HepG2 (cell line): ENCODE data around the gene FGFR3. TPM values are rescaled to one million over a fixed set of nuclear protein-coding genes. Genes with fewer than 3 reads are reported as not detected.
A peak's percentile ranks its signal among the peaks of the same experiment; 100 is the strongest.

Source experiments
- FOXJ3 ChIP-seq: sonication (generic); formaldehyde crosslinking; IDR thresholded peaks from 2 replicates; pipeline ENCODE4 v1.4.0; 2020; ENCODE audit warnings: missing genetic modification reagents, mild to moderate bottlenecking, borderline replicate concordance
- FOXP1 ChIP-seq, 2 experiments: fragments of 450-650 bp in 1 of 2; IDR thresholded peaks; 2 replicates each; pipeline ENCODE4 v1.6.1; 2017 to 2018; ENCODE audit warnings: antibody characterized with exemption in 1 of 2
- GMEB2 ChIP-seq: IDR thresholded peaks from 2 replicates; pipeline ENCODE4 v1.6.1; 2016; ENCODE audit warnings: missing biosample characterization, missing genetic modification reagents, low read depth
- JUND ChIP-seq: sonication (generic); formaldehyde crosslinking; IDR thresholded peaks from 2 replicates; pipeline ENCODE4 v1.8.0; 2022; ENCODE audit warnings: mild to moderate bottlenecking, missing genetic modification reagents
- KLF9 ChIP-seq: IDR thresholded peaks from 2 replicates; pipeline ENCODE4 v1.6.1; 2016; ENCODE audit warnings: low read depth
- KMT2A ChIP-seq: sonication (generic); formaldehyde crosslinking; IDR thresholded peaks from 2 replicates; pipeline ENCODE4 v1.4.0; 2020; ENCODE audit warnings: missing genetic modification reagents
- NR2C2 ChIP-seq: sonication (generic); formaldehyde crosslinking; IDR thresholded peaks from 2 replicates; pipeline ENCODE4 v1.4.0; 2020; ENCODE audit warnings: missing genetic modification reagents, mild to moderate bottlenecking, moderate library complexity, borderline replicate concordance
- THRA ChIP-seq: sonication (generic); formaldehyde crosslinking; IDR thresholded peaks from 2 replicates; pipeline ENCODE4 v1.4.0; 2020; ENCODE audit warnings: missing genetic modification reagents, borderline replicate concordance
- TRIM22 ChIP-seq: fragments of 450-650 bp; IDR thresholded peaks from 2 replicates; pipeline ENCODE4 v1.6.1; 2017
- ZMYM4 ChIP-seq: sonication (generic); formaldehyde crosslinking; IDR thresholded peaks from 2 replicates; pipeline ENCODE4 v1.8.1; 2023; ENCODE audit warnings: mild to moderate bottlenecking, missing genetic modification reagents
- ZNF263 ChIP-seq: sonication (generic); formaldehyde crosslinking; IDR thresholded peaks from 2 replicates; pipeline ENCODE4 v1.4.0; 2020; ENCODE audit warnings: missing genetic modification reagents
- ZNF367 ChIP-seq: sonication (generic); formaldehyde crosslinking; IDR thresholded peaks from 2 replicates; pipeline ENCODE4 v1.4.0; 2020; ENCODE audit warnings: missing genetic modification reagents, borderline replicate concordance
- ZNF382 ChIP-seq: sonication (generic); formaldehyde crosslinking; IDR thresholded peaks from 2 replicates; pipeline ENCODE4 v1.5.0; 2020; ENCODE audit warnings: missing genetic modification reagents, mild to moderate bottlenecking, borderline replicate concordance
- ZNF569 ChIP-seq: sonication (generic); formaldehyde crosslinking; IDR thresholded peaks from 2 replicates; pipeline ENCODE4 v1.5.0; 2020; ENCODE audit warnings: mild to moderate bottlenecking, missing genetic modification reagents, moderate library complexity, borderline replicate concordance
- ZNF761 ChIP-seq: sonication (generic); formaldehyde crosslinking; conservative IDR thresholded peaks from 2 replicates; pipeline ENCODE4 v1.4.0; 2020; ENCODE audit warnings: mild to moderate bottlenecking, missing genetic modification reagents
- ZSCAN25 ChIP-seq: sonication (generic); formaldehyde crosslinking; IDR thresholded peaks from 2 replicates; pipeline ENCODE4 v1.8.0; 2022; ENCODE audit warnings: mild to moderate bottlenecking, missing genetic modification reagents
- polyA plus RNA-seq, 8 experiments: library from polyadenylated mRNA; depleted of rRNA in 3 of 8; stranded (reverse) in 7 of 8; unstranded in 1 of 8; fragments of >200 nt; fragmentation: Illumina TruSeq in 4 of 8; extraction: Trizol in 4 of 8; gene quantifications; 2 replicates each; pipeline versions ENCODE4 v1.2.1 to v1.2.3, GENCODE V29; 2011 to 2016; ENCODE audit warnings: low read depth in 4 of 8, missing spikeins in 1 of 8, mixed read lengths in 1 of 8; ENCODE audit not compliant: insufficient read depth in 1 of 8
- total RNA-seq, 5 experiments: library from RNA; depleted of rRNA; stranded (reverse); fragments of >200 nt; fragmentation: Illumina TruSeq; extraction: Trizol; gene quantifications; 2 replicates each; pipeline ENCODE4 v1.2.3, GENCODE V29; 2016; ENCODE audit warnings: low read depth in 1 of 5
- TF ChIP-seq, protein P1 (sequence below): sonication (generic); formaldehyde crosslinking; IDR thresholded peaks from 2 replicates; pipeline ENCODE4 v1.8.1; 2022; ENCODE audit warnings: mild to moderate bottlenecking, missing genetic modification reagents
- TF ChIP-seq, protein P2 (sequence below): sonication (generic); formaldehyde crosslinking; IDR thresholded peaks from 2 replicates; pipeline ENCODE4 v1.8.0; 2022; ENCODE audit warnings: mild to moderate bottlenecking, missing genetic modification reagents; ENCODE audit not compliant: insufficient replicate concordance
- TF ChIP-seq, protein P3 (sequence below): sonication (generic); formaldehyde crosslinking; IDR thresholded peaks from 2 replicates; pipeline ENCODE4 v1.4.0; 2020; ENCODE audit warnings: mild to moderate bottlenecking, missing genetic modification reagents

Gene FGFR3
- total and polyA plus RNA-seq, 2 of the 13 experiments (the other 11 are each of a cell fraction or from before 2014, with no cell fraction given) = 103 to 109 TPM

- TF ChIP-seq KLF9 = 0 out of 2 replicates have a peak, but pooled peaks have one; percentile 66
- TF ChIP-seq ZNF569 (CRISPR knock-in tag) = no peak
- peak; percentile 75 for TF ChIP-seq KMT2A (CRISPR knock-in tag)
- no peak for TF ChIP-seq ZNF761 (CRISPR knock-in tag)
- TF ChIP-seq FOXJ3 = peak; percentile 68; the same call in 1 of the 2 replicates
- TF ChIP-seq THRA (CRISPR knock-in tag) = peak; percentile 96
- TF ChIP-seq, protein P1, sequence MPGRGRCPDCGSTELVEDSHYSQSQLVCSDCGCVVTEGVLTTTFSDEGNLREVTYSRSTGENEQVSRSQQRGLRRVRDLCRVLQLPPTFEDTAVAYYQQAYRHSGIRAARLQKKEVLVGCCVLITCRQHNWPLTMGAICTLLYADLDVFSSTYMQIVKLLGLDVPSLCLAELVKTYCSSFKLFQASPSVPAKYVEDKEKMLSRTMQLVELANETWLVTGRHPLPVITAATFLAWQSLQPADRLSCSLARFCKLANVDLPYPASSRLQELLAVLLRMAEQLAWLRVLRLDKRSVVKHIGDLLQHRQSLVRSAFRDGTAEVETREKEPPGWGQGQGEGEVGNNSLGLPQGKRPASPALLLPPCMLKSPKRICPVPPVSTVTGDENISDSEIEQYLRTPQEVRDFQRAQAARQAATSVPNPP (CRISPR knock-in tag) = 0 out of 2 replicates have a peak, but pooled peaks have one; percentile 50
- no peak for TF ChIP-seq GMEB2 (CRISPR knock-in tag)
- TF ChIP-seq TRIM22 = no peak
- peak; percentile 95 for TF ChIP-seq NR2C2
- TF ChIP-seq, protein P2, sequence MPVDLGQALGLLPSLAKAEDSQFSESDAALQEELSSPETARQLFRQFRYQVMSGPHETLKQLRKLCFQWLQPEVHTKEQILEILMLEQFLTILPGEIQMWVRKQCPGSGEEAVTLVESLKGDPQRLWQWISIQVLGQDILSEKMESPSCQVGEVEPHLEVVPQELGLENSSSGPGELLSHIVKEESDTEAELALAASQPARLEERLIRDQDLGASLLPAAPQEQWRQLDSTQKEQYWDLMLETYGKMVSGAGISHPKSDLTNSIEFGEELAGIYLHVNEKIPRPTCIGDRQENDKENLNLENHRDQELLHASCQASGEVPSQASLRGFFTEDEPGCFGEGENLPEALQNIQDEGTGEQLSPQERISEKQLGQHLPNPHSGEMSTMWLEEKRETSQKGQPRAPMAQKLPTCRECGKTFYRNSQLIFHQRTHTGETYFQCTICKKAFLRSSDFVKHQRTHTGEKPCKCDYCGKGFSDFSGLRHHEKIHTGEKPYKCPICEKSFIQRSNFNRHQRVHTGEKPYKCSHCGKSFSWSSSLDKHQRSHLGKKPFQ = no peak
- TF ChIP-seq ZMYM4 (CRISPR knock-in tag) = peak; percentile 77
- no peak for TF ChIP-seq FOXP1 (IDR thresholded peaks at IDR 0.05)
- peak; percentile 32 for TF ChIP-seq FOXP1 (CRISPR knock-in tag; IDR thresholded peaks at IDR 0.05)
- peak; percentile 10; the same call in 1 of the 2 replicates for TF ChIP-seq ZNF367 (CRISPR knock-in tag)
- peak; percentile 77; the same call in 1 of the 2 replicates for TF ChIP-seq ZSCAN25 (CRISPR knock-in tag)
- TF ChIP-seq, protein P3, sequence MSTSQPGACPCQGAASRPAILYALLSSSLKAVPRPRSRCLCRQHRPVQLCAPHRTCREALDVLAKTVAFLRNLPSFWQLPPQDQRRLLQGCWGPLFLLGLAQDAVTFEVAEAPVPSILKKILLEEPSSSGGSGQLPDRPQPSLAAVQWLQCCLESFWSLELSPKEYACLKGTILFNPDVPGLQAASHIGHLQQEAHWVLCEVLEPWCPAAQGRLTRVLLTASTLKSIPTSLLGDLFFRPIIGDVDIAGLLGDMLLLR (CRISPR knock-in tag) = no peak
- TF ChIP-seq ZNF263 (CRISPR knock-in tag) = peak; percentile 61; the same call in 1 of the 2 replicates
- TF ChIP-seq JUND = 0 out of 2 replicates have a peak, but pooled peaks have one; percentile 29
- no peak for TF ChIP-seq ZNF382
These were observed 13.3 kb upstream of the FGFR3 start (continued) for GRCh38 chr4:1779588-1780382.
